C4-2B (cell line): Measurements from ENCODE around the gene NAXD.

ENCODE experiments used
- CTCF ChIP-seq: fragments of 450-650 bp; conservative IDR thresholded peaks from 2 replicates; pipeline ENCODE4 v1.5.1; 2017; ENCODE audit warnings: mild to moderate bottlenecking
- ZFX ChIP-seq: fragments of 450-650 bp; IDR thresholded peaks from 2 replicates; pipeline ENCODE4 v1.6.1; 2017

- TF ChIP-seq CTCF (no peak), ZFX (no peak)
These were observed 66.7 kb downstream of the NAXD start for GRCh38 chr13:110681868-110682550.
